NCI-H2171 treated with DMSO at 0.1 percent for 48 hours (cell line): ENCODE results near the gene C7.
"Not testable (repeated sequence)": the region's sequence is repeated elsewhere in the genome, so short reads cannot be mapped to it uniquely, and the experiment has no call there.

ENCODE experiments used
- DNase-seq: peaks from one replicate; lab custom pipeline; 2025; lab: John Stamatoyannopoulos, UW

C7 gene

GRCh38 chr5:40909264-40909663 lies at the start of gene C7:
Gene C7 (plus strand): TSS chr5:40909497. CDS start chr5:40909611, 114 bp downstream.
- no peak for DNase-seq

GRCh38 chr5:40860711-40861110 lies 48.6 kb upstream of the C7 start:
- DNase-seq = no peak

- not testable (repeated sequence) for DNase-seq
Observed at GRCh38 chr5:40865004-40865403, 44.3 kb upstream of the C7 start.

- no peak for DNase-seq
Observed at GRCh38 chr5:40866844-40867243, 42.5 kb upstream of the C7 start.

- DNase-seq = peak; percentile 26
Observed at GRCh38 chr5:40869384-40869783, 39.9 kb upstream of the C7 start.

- DNase-seq = no peak
Observed at GRCh38 chr5:40871177-40871576, 38.1 kb upstream of the C7 start.

DNA sequence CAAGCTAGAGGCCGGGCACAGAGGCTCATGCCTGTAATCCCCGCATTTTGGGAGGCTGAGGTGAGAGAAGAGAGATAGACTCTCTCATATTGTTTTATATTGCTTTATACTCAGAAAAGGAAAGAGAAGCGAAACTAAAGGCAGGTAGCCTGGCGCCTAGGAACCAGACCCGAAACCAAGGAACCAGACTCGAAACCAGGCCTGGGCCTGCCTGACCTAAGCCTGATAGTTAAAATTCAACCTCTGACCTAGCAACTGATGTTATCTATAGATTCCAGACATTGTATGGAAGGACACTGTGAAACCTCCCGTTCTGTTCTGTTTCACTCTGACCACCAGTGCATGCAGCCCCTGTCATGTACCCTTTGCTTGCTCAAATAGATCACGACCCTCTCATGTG lies 37.0 kb upstream of the C7 start:
- not testable (repeated sequence) for DNase-seq

- DNase-seq = no peak
Observed at GRCh38 chr5:40873286-40873880, 35.9 kb upstream of the C7 start.

- no peak for DNase-seq
Observed at GRCh38 chr5:40875958-40876357, 33.3 kb upstream of the C7 start.

- no peak for DNase-seq
Observed at GRCh38 chr5:40877371-40877988, 31.8 kb upstream of the C7 start.

DNA sequence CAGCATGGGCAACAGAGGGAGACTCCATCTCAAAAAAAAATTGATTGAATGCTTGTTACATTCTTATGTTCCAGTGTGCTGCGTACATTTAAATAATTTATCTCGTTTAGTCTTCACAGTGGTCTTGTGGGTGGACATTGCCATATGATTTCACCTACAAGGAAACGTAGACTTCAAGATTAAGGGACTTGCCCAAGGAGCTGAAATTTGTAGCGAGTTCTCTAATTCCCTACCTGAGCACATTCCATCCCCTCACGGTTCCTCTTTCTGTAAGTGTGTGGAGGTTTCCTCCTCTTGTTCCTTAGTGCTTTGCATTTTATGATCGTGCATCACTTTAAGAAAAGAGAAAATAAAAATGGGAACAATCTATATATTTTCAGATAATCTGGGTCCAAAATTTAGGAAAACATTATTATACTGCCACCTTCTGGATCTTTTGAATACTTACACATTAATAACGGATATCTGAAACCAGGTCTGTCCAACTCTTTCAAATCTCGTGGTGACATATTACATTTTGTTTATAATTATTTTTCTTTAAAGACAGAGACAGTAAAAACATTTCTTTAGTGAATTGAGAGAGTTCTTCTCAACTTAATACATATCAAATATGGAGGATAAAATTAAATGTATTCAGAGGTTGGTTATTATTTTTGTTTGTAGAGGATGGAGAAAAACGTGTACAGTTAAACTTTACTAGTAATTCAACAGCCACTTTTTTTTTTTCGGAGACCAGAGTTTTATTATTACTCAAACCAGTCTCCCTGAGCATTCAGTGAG lies 29.9 kb upstream of the C7 start:
- DNase-seq = peak; percentile 49

GRCh38 chr5:40882291-40882690 lies 27.0 kb upstream of the C7 start:
- no peak for DNase-seq

DNA sequence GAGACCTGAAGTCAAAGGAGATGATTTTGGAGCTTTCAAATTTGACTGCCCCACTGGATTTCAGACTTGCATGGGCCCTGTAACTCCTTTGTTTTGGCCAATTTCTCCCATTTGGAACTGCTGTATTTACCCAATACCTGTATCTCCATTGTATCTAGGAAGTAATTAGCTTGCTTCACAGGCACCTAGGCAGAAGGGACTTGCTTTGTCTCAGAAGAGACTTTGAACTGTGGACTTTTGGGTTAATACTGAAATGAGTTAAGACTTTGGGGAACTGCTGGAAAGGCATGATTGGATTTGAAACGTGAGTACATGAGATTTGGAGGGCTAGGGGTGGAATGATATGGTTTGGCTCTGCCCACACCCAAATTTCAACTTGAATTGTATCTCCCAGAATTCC lies 26.2 kb upstream of the C7 start:
- DNase-seq = not testable (repeated sequence)

DNA sequence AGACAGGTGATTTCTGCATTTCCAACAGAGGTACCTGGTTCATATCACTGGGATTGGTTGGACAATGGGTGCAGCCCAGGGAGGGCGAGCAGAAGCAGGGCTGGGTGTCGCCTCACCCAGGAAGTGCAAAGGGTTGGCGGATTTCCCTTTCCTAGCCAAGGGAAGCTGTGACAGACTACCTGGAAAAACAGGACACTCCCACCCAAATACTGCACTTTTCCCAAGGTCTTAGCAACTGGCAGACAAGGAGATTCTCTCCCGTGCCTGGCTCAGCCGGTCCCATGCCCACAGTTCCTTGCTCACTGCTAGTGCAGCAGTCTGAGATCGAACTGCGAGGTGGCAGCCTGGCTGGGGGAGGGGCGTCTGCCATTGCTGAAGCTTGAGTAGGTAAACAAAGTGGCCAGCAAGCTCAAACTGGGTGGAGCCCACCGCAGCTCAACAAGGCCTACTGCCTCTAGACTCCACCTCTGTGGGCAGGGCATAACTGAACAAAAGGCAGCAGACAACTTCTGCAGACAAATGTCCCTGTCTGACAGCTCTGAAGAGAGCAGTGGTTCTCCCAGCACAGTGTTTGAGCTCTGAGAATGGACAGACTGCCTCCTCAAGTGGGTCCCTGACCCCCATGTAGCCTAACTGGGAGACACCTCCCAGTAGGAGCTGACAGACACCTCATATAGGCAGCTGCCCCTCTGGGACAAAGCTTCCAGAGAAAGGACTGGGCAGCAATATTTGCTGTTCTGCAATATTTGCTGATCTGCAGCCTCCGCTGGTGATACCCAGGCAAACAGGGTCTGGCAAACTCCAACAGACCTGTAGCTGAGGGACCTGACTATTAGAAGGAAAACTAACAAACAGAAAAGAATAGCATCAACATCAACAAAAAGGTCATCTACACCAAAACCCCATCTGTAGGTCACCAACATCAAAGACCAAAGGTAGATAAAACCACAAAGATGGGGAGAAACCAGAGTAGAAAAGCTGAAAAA lies 13.6 kb upstream of the C7 start:
- not testable (repeated sequence) for DNase-seq

DNA sequence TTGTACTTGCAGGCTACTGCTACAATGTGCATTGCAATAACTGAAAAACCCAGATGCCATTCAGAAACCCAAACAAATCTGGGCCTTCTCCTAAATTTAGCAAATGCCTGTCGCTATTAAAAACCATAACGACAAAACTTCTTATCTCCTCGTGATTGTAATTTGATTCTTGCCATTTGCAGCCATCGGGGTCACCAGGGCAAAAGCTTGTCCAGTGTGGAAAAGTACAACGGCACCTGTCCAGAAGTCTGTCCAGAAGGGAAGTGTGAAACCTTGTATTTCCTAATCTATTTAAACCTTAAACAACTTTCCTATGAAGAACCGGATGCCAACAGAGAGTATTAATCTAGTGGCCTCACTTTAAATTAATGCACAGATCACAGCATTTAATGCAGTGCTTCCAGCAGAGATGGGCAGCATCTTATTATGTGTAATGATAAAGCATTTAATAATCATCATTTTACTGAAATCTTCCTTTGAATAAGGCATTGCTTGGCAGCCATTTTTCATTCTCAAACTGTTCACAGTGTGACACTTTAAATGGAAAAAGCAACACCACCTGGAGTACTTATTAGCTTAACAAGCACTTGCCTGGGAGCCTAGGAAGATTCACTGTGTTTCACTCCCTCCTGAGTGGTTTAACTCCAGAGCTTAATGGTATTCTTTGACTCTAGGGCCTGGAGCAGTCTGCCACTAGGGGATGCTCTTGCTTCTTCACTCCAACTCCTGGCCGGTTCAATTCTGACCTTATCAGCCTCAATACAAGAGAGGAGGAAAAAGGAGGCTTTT lies 4.9 kb upstream of the C7 start:
- peak; percentile 57 for DNase-seq

DNA sequence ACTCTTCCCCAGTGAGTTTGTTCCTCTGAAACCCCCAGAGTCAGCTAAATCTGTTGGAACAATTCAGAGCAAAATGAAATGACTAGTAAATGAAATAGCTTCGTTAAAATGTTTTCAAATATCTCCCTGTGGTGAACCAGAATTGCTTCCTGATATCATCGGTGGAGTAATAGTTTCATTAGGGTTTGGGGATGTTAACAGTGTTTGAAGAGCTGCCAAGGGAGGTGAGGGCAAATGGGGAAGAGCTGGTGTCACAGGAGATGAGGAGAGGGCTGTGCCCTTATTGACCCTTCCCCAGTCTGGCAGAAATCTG lies 4.3 kb upstream of the C7 start:
- no peak for DNase-seq

- no peak for DNase-seq
Observed at GRCh38 chr5:40906351-40906751, 2.9 kb upstream of the C7 start.

DNA sequence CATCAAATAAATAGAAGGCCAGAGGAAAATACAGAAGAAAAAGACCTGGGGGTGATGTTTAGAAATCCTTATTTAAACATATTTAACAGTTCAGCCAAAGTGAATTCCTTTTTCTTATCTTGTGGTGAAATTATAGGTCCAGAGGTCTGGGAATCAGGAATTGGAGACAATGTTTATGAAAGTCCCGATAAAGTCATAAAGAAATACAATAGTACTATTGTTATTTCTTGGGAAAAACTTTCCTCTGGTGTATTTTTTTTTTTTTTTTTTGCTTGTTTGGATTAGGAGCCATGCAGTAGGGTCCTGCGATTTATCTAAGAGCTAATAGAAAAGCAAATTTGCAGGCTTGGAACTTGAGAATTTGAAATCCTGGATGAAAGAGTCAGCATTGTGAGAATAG lies 426 bp downstream of the C7 start:
- no peak for DNase-seq

- no peak for DNase-seq
Observed at GRCh38 chr5:40911266-40911665, 2.0 kb downstream of the C7 start.

DNA sequence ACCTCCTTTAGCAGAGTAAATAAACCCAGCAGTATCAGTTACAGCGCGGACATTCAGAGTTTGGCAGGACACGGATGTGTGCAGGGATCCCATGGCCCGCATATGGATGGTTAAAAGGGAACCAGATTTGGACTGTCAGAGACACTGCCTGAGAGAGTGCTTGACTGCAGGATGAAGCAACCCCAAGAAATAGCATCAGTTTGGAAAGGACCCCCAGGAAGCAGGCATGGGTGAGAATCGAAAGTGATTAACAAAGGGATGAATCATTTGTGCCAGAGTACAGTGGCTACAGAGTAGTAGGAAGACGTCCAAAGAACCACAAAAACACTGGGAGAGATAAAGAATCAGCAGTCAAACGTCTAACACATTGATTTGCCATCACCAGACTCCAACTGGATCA lies 5.5 kb downstream of the C7 start:
- no peak for DNase-seq

- no peak for DNase-seq
Observed at GRCh38 chr5:40915341-40915926, 6.1 kb downstream of the C7 start.
